ENCODE measurements around the gene BGN. TPM values are rescaled to one million over a fixed set of nuclear protein-coding genes. Genes with fewer than 3 reads are reported as not detected.

BGN gene
- total RNA-seq, 1 experiment from 2014 or later, result 1.2 TPM

- peaks cover 0 to 2% (median 0%) of the 10 kb centered on the region in 3 experiments; a peak in 1 of 7 replicates for H3K36me3 Mint-ChIP-seq (ENCODE audit: insufficient read depth in 1 of 3, low read depth in 3 of 3)
- H3K56ac ChIP-seq (ENCODE audit: insufficient read length, low read depth, low read length), result no peak overlapping the region
- no peaks in the 10 kb centered on the region for H3K79me2 ChIP-seq (ENCODE audit: insufficient read depth, low read length)
- H2BK12ac ChIP-seq (ENCODE audit: insufficient read length, low read depth, low read length), result no peak overlapping the region
- DNase-seq, result no peak
- H3K23ac ChIP-seq (ENCODE audit: insufficient read length, low read depth, low read length), result no peak overlapping the region
- no peak overlapping the region for H2AK5ac ChIP-seq (ENCODE audit: insufficient read length, low read length)
- H3K14ac ChIP-seq (ENCODE audit: insufficient read depth, low read length), result no peak overlapping the region
- no CpG with 5 or more reads among the region's 12 CpGs for WGBS (ENCODE audit: extremely low coverage, insufficient read length, low lambda C conversion rate)
- H3K79me1 ChIP-seq (ENCODE audit: insufficient read depth, low read depth, low read length, poor library complexity, severe bottlenecking), result no peaks in the 10 kb centered on the region
- no peak overlapping the region for H3K4me2 ChIP-seq (ENCODE audit: insufficient read depth, insufficient read length, low read length)
- H3T11ph ChIP-seq (ENCODE audit: low read length), result no peak overlapping the region
- peaks cover 25% of the 10 kb centered on the region for H3K9me3 ChIP-seq (ENCODE audit: control insufficient read depth, low read depth, low read length)
- no peak overlapping the region for H4K91ac ChIP-seq (ENCODE audit: insufficient read length, low read depth, low read length)
- no peak overlapping the region for H3K4ac ChIP-seq (ENCODE audit: low read depth, low read length)
- H2BK20ac ChIP-seq (ENCODE audit: low read depth, low read length, poor library complexity, severe bottlenecking), result no peak overlapping the region
- no peaks in the 10 kb centered on the region for H3K4me1 ChIP-seq (ENCODE audit: insufficient read depth, low read length)
- H3K23me2 ChIP-seq (ENCODE audit: insufficient read length, low read depth, low read length, poor library complexity, severe bottlenecking), result no peaks in the 10 kb centered on the region
- H3K4me1 Mint-ChIP-seq, result peaks cover 0 to 7% of the 10 kb centered on the region in 2 experiments; a peak in 2 of 4 replicates
- no peaks in the 10 kb centered on the region for H3K27me3 ChIP-seq (ENCODE audit: insufficient read depth, low read length)
- H3K27ac Mint-ChIP-seq, result no peak overlapping the region
- H3K9me3 Mint-ChIP-seq, result peaks cover 39 to 59% of the 10 kb centered on the region in 2 experiments
- no peak overlapping the region for H4K8ac ChIP-seq (replicated peaks; ENCODE audit: insufficient read length, low read depth, low read length)
- no peak overlapping the region for H2AFZ ChIP-seq (ENCODE audit: low read length)
- no peak overlapping the region for H4K5ac ChIP-seq (ENCODE audit: insufficient read length, low read depth, low read length)
- no peak overlapping the region for H2BK5ac ChIP-seq (ENCODE audit: insufficient read length, low read length)
- no peak for TF ChIP-seq CTCF (conservative IDR thresholded peaks at IDR 0.05)
- peaks cover 10% of the 10 kb centered on the region for H3K27me3 Mint-ChIP-seq (ENCODE audit: low read depth)
- H3K18ac ChIP-seq (ENCODE audit: insufficient read length, low read depth, low read length), result no peak overlapping the region
- no peak overlapping the region for H2BK120ac ChIP-seq (ENCODE audit: low read depth, low read length, poor library complexity, severe bottlenecking)
- H3K27ac ChIP-seq (ENCODE audit: insufficient read length, low read depth, low read length), result no peak overlapping the region
- H3K9ac ChIP-seq (ENCODE audit: extremely low read depth, insufficient read length, low read length), result no peak overlapping the region
- H4K20me1 ChIP-seq (ENCODE audit: control insufficient read depth, insufficient read depth, insufficient read length), result no peaks in the 10 kb centered on the region
- no peak overlapping the region; a peak in 1 of 5 replicates for H3K4me3 Mint-ChIP-seq
- no peak overlapping the region for H2BK15ac ChIP-seq (ENCODE audit: low read depth, low read length)
These were observed 2.2 kb upstream of the BGN start for GRCh38 chrX:153492543-153492942.
